NCI-H128 (cell line): ENCODE data around the gene EXOC2.
"Not testable (repeated sequence)": the region's sequence is repeated elsewhere in the genome, so short reads cannot be mapped to it uniquely, and the experiment has no call there.

Source experiments
- DNase-seq: peaks from one replicate; lab custom pipeline; 2025; ENCODE audit not compliant: unreplicated experiment; lab: John Stamatoyannopoulos, UW

Gene EXOC2

GRCh38 chr6:710601-711571 is 17.9 kb upstream of the EXOC2 start:
- DNase-seq = no peak

DNA sequence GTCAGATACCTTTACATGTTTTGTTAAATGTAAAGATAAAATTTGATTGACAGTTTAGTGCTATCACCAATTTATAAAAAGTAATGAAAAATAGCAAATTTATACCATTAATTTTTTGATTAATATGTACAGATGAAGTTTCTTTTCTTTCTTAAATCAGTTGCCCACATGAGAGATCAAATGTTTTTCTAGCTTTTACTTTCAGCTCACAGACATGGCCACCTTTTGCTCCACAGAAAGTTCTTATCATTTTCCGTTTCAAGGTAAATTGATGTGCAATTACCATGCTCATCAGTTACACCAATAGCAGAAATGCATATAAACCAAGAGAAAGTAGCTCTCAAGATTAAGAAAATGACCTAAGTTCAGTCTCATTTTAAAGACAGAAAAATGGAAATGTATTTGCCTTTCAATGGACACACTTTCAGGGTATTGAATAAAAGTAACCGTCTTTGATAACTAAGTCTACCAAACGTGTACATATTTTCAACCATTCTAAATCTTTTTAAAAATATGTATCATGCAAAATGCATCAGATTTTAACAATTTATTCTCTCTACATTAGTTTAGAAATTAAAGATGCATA is 16.6 kb upstream of the EXOC2 start:
- no peak for DNase-seq

GRCh38 chr6:708237-708598 is 15.3 kb upstream of the EXOC2 start:
- no peak for DNase-seq

- DNase-seq = no peak
These were observed 14.8 kb upstream of the EXOC2 start for GRCh38 chr6:707576-708236.

DNA sequence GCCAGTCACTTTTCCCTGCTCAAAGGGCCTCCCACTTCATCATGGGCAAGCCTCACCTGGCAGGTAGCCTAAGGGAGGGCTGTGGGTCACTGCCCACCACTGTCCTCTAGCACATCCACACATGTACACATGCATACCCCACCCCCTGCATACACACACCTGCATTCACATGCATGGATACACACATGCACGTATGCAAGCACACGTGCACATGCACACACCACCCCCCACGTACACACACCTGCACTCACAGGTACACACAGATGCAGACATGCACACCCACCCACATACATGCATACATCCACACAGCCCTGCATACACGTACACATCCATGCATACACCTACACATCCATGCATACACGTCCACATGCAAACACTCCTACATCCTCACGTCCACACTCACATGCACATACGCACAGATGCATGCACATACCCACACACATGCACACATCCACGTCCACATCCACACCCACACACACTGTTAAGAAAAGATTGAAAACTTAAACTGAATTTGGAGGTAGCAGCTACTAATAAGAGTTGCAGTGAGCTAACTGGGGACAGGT is 14.0 kb upstream of the EXOC2 start:
- DNase-seq = no peak

- DNase-seq = no peak
These were observed 13.2 kb upstream of the EXOC2 start for GRCh38 chr6:706146-706545.

DNA sequence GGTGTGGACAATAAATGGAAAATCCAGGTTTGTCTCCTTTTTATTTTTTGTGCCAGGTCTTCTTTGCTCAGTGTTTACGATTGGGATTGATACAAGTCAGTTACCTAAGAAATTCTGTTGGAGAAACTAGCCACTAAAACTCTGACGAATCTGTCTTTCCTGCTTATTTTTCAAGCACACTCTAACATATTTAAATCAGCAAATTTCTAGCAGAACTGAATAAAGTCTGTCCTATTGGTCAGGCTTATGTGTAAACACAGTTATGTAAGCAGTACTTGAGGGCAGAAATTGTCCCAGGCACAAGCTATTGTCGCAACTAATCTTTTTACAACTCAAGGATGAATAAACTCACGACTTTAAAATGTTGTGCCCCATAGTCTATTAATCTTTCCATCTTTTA is 12.1 kb upstream of the EXOC2 start:
- DNase-seq = no peak

DNA sequence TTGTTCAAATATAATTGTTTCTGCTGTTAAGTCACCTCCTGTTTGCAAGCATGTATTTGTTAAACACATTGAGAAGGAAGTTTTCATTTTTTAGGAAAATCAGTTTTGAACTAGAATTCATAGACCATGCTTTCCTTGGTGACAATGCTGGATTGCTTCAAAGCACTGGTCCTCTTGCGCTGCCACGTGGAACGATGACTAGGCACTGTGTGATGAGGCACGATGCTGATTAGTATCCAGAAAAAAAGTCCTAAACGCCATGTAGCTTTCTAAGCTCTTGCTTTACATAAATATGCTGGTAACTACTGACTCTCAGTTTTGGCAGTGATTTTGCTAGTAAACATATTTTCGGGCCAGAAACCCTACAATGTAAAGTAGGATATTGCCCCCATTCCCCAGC is 11.1 kb upstream of the EXOC2 start:
- DNase-seq = no peak

- no peak for DNase-seq
These were observed 10.6 kb upstream of the EXOC2 start for GRCh38 chr6:703552-703951.

GRCh38 chr6:701700-702479 is 9.0 kb upstream of the EXOC2 start:
- no peak for DNase-seq

DNA sequence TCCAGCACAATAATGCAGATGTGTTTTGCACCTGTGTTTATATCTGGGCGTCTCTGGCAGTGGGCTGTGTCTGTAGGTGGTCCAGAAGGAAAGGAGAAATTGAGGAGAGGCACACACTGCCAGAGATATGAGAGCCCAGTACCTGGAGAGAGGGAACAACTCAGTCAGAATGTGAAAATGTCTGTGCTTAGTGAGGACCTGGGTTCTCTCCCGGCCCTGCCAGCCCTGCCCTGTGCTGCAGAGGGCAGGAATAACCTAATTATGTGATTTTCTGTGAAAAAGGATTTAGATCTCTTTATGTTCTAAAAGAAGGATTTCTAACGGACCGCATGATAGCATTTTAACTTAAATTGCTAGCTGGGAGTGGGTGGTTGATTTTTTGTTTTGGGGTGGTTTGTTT is 8.3 kb upstream of the EXOC2 start:
- DNase-seq = no peak

DNA sequence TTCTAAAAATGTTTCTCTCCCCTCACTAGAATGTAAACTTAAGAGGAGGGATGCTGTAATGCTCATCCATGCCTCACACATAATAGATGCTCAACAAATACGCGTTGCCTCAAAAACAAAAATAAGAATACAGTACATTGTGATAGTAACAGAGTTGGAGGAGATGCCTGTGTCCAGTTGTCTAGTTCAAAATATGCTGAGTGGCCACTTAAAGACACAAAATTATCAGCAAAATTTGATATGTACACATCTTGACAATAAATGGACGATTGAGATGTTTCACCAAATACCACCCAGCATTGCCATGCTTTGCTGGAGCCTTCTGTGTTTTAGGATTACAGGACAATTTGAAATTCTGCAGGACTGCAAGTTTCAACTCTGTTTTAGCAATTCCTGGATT is 7.6 kb upstream of the EXOC2 start:
- no peak for DNase-seq

- no peak for DNase-seq
These were observed 6.4 kb upstream of the EXOC2 start for GRCh38 chr6:699319-699718.

DNA sequence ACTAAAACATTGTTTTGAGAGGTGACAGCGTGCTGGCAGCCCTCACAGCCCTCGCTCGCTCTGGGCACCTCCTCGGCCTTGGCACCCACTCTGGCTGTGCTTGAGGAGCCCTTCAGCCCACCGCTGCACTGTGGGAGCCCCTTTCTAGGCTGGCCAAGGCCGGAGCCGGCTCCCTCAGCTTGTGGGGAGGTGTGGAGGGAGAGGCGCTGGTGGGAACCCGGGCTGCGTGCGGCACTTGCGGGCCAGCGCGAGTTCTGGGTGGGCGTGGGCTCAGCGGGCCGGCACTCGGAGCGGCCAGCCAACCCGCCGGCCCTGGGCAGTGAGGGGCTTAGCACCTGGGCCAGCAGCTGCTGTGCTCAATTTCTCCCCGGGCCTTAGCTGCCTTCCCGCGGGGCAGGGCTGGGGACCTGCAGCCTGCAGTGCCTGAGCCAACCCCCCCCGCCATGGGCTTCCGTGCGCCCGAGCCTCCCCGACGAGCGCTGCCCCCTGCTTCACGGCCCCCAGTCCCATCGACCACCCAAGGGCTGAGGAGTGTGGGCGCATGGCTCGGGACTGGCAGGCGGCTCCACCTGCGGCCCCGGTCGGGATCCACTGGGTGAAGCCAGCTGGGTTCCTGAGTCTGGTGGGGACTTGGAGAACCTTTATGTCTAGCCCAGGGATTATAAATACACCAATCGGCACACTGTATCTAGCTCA is 1.6 kb upstream of the EXOC2 start:
- not testable (repeated sequence) for DNase-seq

DNA sequence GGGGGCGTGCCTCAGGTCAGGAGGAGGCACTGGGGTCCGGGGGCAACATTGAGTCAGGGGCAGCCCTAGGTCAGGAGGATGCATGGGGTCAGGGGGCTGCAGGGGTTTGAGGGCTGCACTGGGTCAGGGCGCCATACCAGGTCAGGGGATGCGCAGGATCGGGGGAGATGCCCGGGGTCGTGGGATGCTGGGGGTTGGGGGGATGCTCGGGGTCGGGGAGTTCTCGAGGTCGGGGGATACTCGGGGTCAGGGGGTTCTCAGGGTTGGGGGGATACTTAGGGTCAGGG is 727 bp upstream of the EXOC2 start:
- DNase-seq = no peak

DNA sequence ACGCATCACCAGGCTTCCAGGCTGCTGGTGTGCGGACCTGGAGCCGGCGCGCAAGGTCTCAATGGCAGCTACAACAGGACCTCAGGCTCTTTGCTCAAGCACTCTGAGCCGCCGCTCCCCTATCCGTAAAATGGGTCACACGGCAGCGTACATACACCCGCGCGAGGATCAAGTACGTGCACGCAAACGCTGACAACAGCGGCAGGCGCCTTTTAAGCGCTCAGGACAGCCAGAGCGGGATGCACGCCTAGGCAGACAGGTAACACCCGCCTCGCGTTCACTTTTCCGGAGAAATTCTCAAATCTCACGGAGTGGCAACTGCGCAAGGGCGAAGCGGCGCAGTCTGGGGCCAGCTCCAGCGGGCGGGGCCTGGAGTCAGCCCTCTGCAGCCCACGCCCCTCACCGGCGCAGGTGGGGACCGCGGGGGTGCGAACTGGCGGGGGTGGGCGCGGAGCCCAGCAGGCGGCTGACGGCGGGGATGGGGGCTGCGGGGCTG is 535 bp downstream of the EXOC2 start:
- DNase-seq = no peak

DNA sequence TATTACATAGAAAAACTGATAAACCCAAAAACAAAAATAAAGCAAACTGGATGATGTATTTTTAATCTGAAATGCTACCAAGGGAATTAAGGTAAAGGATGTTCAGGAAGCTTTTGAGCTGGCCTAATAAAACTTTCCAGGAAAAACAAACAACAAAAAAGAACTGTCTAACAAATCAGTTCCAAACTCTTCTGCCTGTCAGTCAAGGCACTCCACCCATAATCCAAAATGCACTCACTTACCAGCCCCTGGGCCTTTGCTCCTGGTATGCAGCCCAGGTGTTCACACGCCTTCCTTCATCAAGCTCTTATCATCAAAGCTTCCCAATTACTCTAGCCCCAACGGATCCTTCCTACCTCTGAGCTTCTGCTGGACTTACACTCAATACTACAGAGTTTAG is 3.7 kb downstream of the EXOC2 start:
- no peak for DNase-seq

GRCh38 chr6:686497-686896 is 6.4 kb downstream of the EXOC2 start:
- DNase-seq = no peak

DNA sequence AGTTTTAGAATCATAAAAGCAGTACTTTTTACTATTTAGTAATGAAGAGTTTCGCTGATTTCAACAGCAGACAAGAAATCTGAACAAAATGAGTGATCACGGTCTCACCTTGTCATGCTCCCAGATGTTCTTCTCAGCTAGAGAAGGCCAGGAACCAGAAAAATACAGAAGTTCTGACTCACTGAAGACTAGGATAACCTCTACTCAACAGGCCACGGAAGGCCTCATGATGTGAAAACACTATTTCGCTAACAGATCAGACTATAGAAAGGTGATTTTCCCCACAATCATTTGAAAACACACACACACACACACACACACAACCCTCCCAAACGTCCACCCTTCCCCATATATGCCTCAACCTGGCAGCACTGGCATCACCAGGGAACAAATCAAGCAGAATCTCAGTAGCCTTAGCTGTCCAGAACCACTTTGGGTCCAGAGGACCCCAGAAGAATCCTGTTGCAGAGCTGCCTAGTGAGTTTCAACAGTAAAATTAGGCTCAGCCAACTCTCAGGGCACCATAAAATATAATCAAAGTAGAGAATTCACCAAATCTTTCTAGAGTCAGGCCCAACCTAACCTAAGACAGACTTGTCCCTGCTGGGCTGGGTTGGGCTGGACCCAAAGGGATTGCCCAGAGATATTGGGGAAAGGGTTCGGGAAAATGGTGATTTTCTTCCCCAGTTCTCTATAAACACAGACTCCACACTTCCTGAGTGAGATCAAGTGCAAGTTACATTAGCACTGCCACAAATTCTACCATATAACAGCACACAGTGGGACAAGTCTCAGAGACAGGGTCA is 7.9 kb downstream of the EXOC2 start:
- no peak for DNase-seq
